Spinal cord (tissue), 10 donors: Measurements from ENCODE around the gene AHSG. TPM values are rescaled to one million over a fixed set of nuclear protein-coding genes. Genes with fewer than 3 reads are reported as not detected.
"Not testable (repeated sequence)": the region's sequence is repeated elsewhere in the genome, so short reads cannot be mapped to it uniquely, and the experiment has no call there.

Experiments
- DNase-seq, 6 donors: peaks; one replicate each; pipeline versions ENCODE4 v3.0.0 to v3.0.0-alpha.2; 2013 to 2015; ENCODE audit warnings: low spot score in 6 of 6, low read depth in 4 of 6
- H3K27ac ChIP-seq: one replicate; pipeline ENCODE4 v1.5.1; 2013; ENCODE audit warnings: low read depth, low read length, control low read depth
- H3K27me3 ChIP-seq: one replicate; pipeline ENCODE4 v1.6.1; 2013; ENCODE audit warnings: low read length; ENCODE audit not compliant: control insufficient read depth, insufficient read depth
- H3K36me3 ChIP-seq: one replicate; pipeline ENCODE4 v1.6.1; 2013; ENCODE audit warnings: low read length; ENCODE audit not compliant: control insufficient read depth, insufficient read depth
- H3K4me1 ChIP-seq: one replicate; pipeline ENCODE4 v1.6.1; 2013; ENCODE audit warnings: low read length; ENCODE audit not compliant: control insufficient read depth, insufficient read depth
- H3K4me3 ChIP-seq: one replicate; pipeline ENCODE4 v1.5.1; 2013; ENCODE audit warnings: low read depth, low read length, control low read depth
- H3K9me3 ChIP-seq: one replicate; pipeline ENCODE4 v1.6.1; 2013; ENCODE audit warnings: low read length; ENCODE audit not compliant: control insufficient read depth, insufficient read depth
- WGBS: methylation state at CpG from one replicate; pipeline ENCODE4 v1.1.5; 2013; ENCODE audit warnings: missing lambda C conversion rate; ENCODE audit not compliant: insufficient coverage; 5-methylcytosine and 5-hydroxymethylcytosine counted together
- polyA plus RNA-seq, 2 donors: library from polyadenylated mRNA; unstranded; fragments of 120-200 nt; gene quantifications; one replicate each; pipeline ENCODE4 v1.2.1, GENCODE V29; 2013; ENCODE audit not compliant: insufficient read length in 2 of 2
- total RNA-seq, 2 donors: library from RNA; depleted of rRNA in 1 of 2; stranded (reverse); fragments of 120-200 nt in 1 of 2; fragments of >200 nt in 1 of 2; gene quantifications; one replicate each; pipeline versions ENCODE4 v1.2.3 to v1.2.4, GENCODE V29; 2013 to 2014
- donor health status: healthy.

Gene AHSG
- total and polyA plus RNA-seq, 4 donors, result 0.27 to 1.5 (median 0.42) TPM; not detected in 1

- no CpG with 5 or more reads among the region's 2 CpGs for WGBS
- Histone ChIP-seq H3K27me3 (no peaks in the 10 kb centered on the region), H3K4me1 (peaks cover 15% of the 10 kb centered on the region), H3K36me3 (peaks cover 8% of the 10 kb centered on the region), H3K27ac (no peak overlapping the region), H3K9me3 (no peaks in the 10 kb centered on the region), H3K4me3 (peak overlapping the region; percentile 73)
- DNase-seq, result no peak
These were observed 41.2 kb upstream of the AHSG start for GRCh38 chr3:186571644-186572013.

GRCh38 chr3:186577521-186577920 is 35.3 kb upstream of the AHSG start:
- Histone ChIP-seq H3K36me3 (peaks cover 14% of the 10 kb centered on the region), H3K9me3 (no peaks in the 10 kb centered on the region), H3K27me3 (no peaks in the 10 kb centered on the region), H3K4me3 (no peak overlapping the region), H3K27ac (no peak overlapping the region), H3K4me1 (no peaks in the 10 kb centered on the region)
- no CpG with 5 or more reads among the region's 2 CpGs for WGBS
- no peak for DNase-seq

- WGBS, result no CpG with 5 or more reads among the region's 3 CpGs
- H3K36me3 ChIP-seq, result peaks cover 19% of the 10 kb centered on the region
- no peak overlapping the region for H3K4me3 ChIP-seq
- DNase-seq, result no peak
- H3K9me3 ChIP-seq, result no peaks in the 10 kb centered on the region
- no peak overlapping the region for H3K27ac ChIP-seq
- no peaks in the 10 kb centered on the region for H3K4me1 ChIP-seq
- no peaks in the 10 kb centered on the region for H3K27me3 ChIP-seq
These were observed 32.1 kb upstream of the AHSG start for GRCh38 chr3:186580785-186581184.

DNA sequence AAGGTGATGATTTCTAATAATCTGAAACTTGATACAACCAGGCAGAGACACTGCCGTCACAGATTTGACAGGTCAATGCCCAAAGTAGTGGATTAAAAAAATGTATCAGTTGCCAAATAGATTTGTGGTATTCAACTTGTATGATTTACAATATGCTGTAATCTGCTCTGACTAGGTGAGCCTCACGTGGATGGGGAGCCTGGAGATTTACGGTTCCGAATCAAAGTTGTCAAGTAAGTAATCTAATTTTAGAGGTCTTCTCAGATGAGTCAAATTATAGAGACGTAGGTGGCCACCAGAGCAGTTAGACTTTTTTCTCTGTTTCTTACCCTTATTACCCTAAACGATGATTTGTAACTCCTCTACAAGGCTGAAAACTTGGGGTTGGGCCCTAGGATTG is 30.3 kb upstream of the AHSG start:
- Histone ChIP-seq H3K27ac (no peak overlapping the region), H3K4me3 (no peak overlapping the region), H3K27me3 (no peaks in the 10 kb centered on the region), H3K4me1 (no peaks in the 10 kb centered on the region), H3K36me3 (peaks cover 19% of the 10 kb centered on the region), H3K9me3 (no peaks in the 10 kb centered on the region)
- DNase-seq, result no peak
- 100% methylated on average over 1 of the region's 6 CpGs for WGBS

DNA sequence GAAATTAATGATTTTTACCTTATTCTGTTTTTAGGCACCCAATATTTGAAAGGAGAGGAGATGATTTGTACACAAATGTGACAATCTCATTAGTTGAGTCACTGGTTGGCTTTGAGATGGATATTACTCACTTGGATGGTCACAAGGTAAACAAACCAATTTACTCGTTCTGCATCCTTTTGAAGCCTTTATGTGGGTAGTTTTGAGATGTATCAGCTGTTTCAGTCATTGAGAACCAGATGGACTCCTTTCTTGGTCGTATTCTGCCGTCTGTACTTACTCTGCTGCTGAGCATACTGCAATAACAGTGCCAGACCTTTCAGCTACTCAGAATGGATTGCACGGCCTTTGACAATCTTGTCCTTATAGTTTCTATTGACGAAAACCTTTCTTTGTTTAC is 29.0 kb upstream of the AHSG start:
- H3K9me3 ChIP-seq, result no peaks in the 10 kb centered on the region
- no peaks in the 10 kb centered on the region for H3K4me1 ChIP-seq
- H3K27ac ChIP-seq, result no peak overlapping the region
- H3K36me3 ChIP-seq, result peaks cover 19% of the 10 kb centered on the region
- peak in 1 of 6 donors; percentile 27 for DNase-seq
- no peak overlapping the region for H3K4me3 ChIP-seq
- H3K27me3 ChIP-seq, result no peaks in the 10 kb centered on the region
- WGBS, result no CpG with 5 or more reads among the region's 5 CpGs

- not testable (repeated sequence) for H3K4me1 ChIP-seq, H3K27ac ChIP-seq, H3K9me3 ChIP-seq, H3K4me3 ChIP-seq, H3K27me3 ChIP-seq, DNase-seq
- peaks cover 16% of the 10 kb centered on the region for H3K36me3 ChIP-seq
- 80% methylated on average over 3 of the region's 9 CpGs for WGBS
These were observed 26.6 kb upstream of the AHSG start for GRCh38 chr3:186586245-186586644.

DNA sequence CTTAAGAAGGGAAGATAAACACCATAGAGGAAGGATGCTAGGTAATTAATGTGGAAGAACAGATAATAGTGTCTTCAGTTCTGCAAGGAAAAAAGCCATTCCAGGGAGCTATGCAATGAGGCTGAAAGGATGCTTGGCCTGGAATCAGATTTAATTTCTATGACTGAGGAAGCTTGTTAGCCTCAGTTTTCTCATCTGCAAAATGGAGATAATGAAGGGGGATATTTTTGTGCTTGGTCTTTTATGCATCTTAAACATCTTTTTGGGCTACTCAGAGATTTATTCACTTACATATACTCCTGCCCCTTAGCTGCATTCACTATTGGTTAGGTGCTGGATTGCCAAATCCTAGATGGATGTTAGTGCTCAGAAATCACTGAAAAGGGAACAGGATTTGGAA is 25.7 kb upstream of the AHSG start:
- no peaks in the 10 kb centered on the region for H3K4me1 ChIP-seq
- H3K4me3 ChIP-seq, result no peak overlapping the region
- no peak for DNase-seq

DNA sequence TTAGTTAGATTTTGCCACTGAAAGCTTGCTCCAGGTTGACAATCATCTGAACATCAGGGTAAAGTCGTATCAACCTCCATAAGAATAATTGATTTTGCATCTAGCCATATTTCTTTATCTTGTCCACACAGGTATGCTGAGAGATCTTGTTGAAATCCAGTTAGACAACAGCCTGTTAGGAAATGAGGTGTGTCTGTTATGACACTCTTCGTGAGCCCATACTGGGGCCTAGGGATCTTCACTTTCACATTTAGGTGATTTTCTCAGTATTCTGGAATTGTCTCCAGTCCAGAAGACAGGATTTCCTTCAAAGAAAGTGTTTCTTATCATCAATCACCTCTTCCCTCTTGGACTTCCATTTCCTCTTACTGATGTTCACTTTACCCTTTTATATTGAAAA is 24.2 kb upstream of the AHSG start:
- H3K9me3 ChIP-seq, result no peaks in the 10 kb centered on the region
- peaks cover 9% of the 10 kb centered on the region for H3K36me3 ChIP-seq
- no peaks in the 10 kb centered on the region for H3K4me1 ChIP-seq
- WGBS, result 60% methylated on average over 1 of the region's 2 CpGs
- no peak overlapping the region for H3K27ac ChIP-seq
- H3K27me3 ChIP-seq, result no peaks in the 10 kb centered on the region
- no peak for DNase-seq
- H3K4me3 ChIP-seq, result no peak overlapping the region

More for the DNA sequence above, 25.7 kb upstream of the AHSG start:
- no peaks in the 10 kb centered on the region for H3K9me3 ChIP-seq
- H3K27ac ChIP-seq, result no peak overlapping the region
- peaks cover 13% of the 10 kb centered on the region for H3K36me3 ChIP-seq
- no peaks in the 10 kb centered on the region for H3K27me3 ChIP-seq

DNA sequence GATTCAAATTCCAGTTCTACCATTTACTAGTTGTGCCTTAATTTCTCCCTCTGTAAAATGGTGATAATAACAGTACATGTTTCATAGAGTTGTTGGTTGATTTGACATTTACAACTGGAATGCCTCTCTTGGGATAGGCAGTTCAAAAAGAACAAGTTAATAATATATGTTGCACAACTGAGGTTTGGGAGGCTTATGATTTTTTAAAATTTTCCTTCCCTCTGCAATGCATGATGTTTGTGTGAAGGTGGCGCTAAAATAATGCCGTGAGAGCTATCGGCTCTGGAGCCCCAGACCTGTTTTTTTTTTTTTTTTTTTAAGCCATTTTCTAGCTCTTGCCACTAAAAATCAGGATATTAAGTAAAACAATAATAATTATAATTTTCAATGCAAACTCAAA is 23.7 kb upstream of the AHSG start:
- H3K27me3 ChIP-seq, result no peaks in the 10 kb centered on the region
- no peaks in the 10 kb centered on the region for H3K9me3 ChIP-seq
- WGBS, result no CpG with 5 or more reads among the region's 3 CpGs
- peaks cover 4% of the 10 kb centered on the region for H3K36me3 ChIP-seq
- H3K4me1 ChIP-seq, result no peaks in the 10 kb centered on the region
- peak in 2 of 6 donors; percentile 20 to 72 for DNase-seq
- H3K4me3 ChIP-seq, result no peak overlapping the region
- no peak overlapping the region for H3K27ac ChIP-seq

- no peaks in the 10 kb centered on the region for H3K4me1 ChIP-seq
- H3K4me3 ChIP-seq, result no peak overlapping the region
- 78% methylated on average over 2 of the region's 5 CpGs for WGBS
- DNase-seq, result no peak
- no peaks in the 10 kb centered on the region for H3K9me3 ChIP-seq
- no peaks in the 10 kb centered on the region for H3K36me3 ChIP-seq
- no peaks in the 10 kb centered on the region for H3K27me3 ChIP-seq
- no peak overlapping the region for H3K27ac ChIP-seq
These were observed 22.8 kb upstream of the AHSG start for GRCh38 chr3:186589856-186590579.
